C4-2B (cell line): ENCODE results near the gene AAR2.

Experiments
- CTCF ChIP-seq: fragments of 450-650 bp; conservative IDR thresholded peaks from 2 replicates; pipeline ENCODE4 v1.5.1; 2017; ENCODE audit warnings: mild to moderate bottlenecking
- ZFX ChIP-seq: fragments of 450-650 bp; IDR thresholded peaks from 2 replicates; pipeline ENCODE4 v1.6.1; 2017

GRCh38 chr20:36230019-36230418 lies 6.3 kb upstream of the AAR2 start:
- TF ChIP-seq CTCF (no peak), ZFX (no peak)
